ENCODE results near the gene OPN1MW3.
"Not testable (repeated sequence)": the region's sequence is repeated elsewhere in the genome, so short reads cannot be mapped to it uniquely, and the experiment has no call there.

Gene OPN1MW3

DNA sequence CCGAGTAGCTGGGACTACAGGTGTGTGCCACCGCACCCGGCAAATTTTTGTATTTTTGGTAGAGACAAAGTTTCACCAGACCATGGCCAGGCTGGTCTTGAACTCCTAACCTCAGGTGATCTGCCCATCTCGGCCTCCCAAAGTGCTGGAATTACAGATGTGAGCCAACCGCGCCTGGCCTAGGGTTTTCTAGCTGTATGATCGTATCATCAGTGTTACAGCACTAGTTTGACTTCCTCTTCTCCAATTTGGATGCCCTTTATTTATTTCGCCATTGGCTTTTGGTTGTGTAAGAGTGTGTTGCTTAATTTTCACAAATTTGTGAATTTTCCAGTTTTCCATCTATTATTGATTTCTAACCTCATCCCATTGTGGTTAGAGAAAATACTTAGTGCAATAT, 43.4 kb downstream of the OPN1MW3 start:
- Histone ChIP-seq H3K4me2 (ENCODE audit: low read length) (no peak overlapping the region), H3K4me3 (ENCODE audit: low read depth, low read length) (no peak overlapping the region), H3K36me3 (ENCODE audit: control insufficient read depth, insufficient read depth, low read length) (no peaks in the 10 kb centered on the region), H2AFZ (no peak overlapping the region), H3K79me2 (no peaks in the 10 kb centered on the region), H3K9me3 (ENCODE audit: control insufficient read depth, low read length) (no peaks in the 10 kb centered on the region), H3K27ac (no peak overlapping the region), H3K27me3 (ENCODE audit: control insufficient read depth, insufficient read depth, low read length) (no peaks in the 10 kb centered on the region), H3K9ac (no peak overlapping the region), H3K4me1 (no peaks in the 10 kb centered on the region)
- no peak for TF ChIP-seq CTCF (IDR thresholded peaks at IDR 0.05)

- H3K9me3 ChIP-seq (ENCODE audit: control insufficient read depth, low read length); H2AFZ ChIP-seq; H3K27ac ChIP-seq; H3K4me2 ChIP-seq (ENCODE audit: low read length); H3K36me3 ChIP-seq (ENCODE audit: control insufficient read depth, insufficient read depth, low read length); H3K9ac ChIP-seq; H3K4me1 ChIP-seq; H3K4me3 ChIP-seq (ENCODE audit: low read depth, low read length); H3K27me3 ChIP-seq (ENCODE audit: control insufficient read depth, insufficient read depth, low read length); H3K79me2 ChIP-seq: not testable (repeated sequence)
These were observed 45.6 kb downstream of the OPN1MW3 start for GRCh38 chrX:154302998-154303397.

- H3K4me1 ChIP-seq, result no peaks in the 10 kb centered on the region
- H3K36me3 ChIP-seq (ENCODE audit: control insufficient read depth, insufficient read depth, low read length), result no peaks in the 10 kb centered on the region
- no peak overlapping the region for H2AFZ ChIP-seq
- H3K9ac ChIP-seq, result no peak overlapping the region
- H3K4me3 ChIP-seq (ENCODE audit: low read depth, low read length), result no peak overlapping the region
- H3K4me2 ChIP-seq (ENCODE audit: low read length), result no peak overlapping the region
- H3K9me3 ChIP-seq (ENCODE audit: control insufficient read depth, low read length), result no peaks in the 10 kb centered on the region
- H3K27ac ChIP-seq, result no peak overlapping the region
- no peaks in the 10 kb centered on the region for H3K79me2 ChIP-seq
- TF ChIP-seq CTCF (IDR thresholded peaks at IDR 0.05), result no peak
- H3K27me3 ChIP-seq (ENCODE audit: control insufficient read depth, insufficient read depth, low read length), result no peaks in the 10 kb centered on the region
These were observed 46.1 kb downstream of the OPN1MW3 start for GRCh38 chrX:154303476-154303875.

DNA sequence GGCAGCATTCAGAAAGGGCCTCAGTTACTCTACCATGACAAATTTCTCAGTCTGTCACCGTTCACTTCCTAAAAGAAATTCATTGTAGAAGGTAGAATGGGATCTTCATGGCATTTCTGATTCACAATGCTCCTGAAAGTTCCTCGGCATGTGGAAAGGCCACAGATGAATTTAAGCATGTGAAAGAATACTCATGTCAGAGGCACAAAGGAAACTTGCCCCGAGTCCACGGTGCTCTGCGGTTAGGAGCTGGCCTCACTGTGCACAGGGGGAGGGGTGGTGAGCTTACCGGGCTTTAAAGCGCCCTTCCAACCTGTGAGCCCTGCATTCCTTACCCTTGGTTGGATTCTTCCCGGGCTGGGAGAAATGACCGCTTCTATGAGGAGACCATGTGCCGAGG, 47.5 kb downstream of the OPN1MW3 start:
- Histone ChIP-seq H3K27me3 (ENCODE audit: control insufficient read depth, insufficient read depth, low read length) (no peaks in the 10 kb centered on the region), H3K9me3 (ENCODE audit: control insufficient read depth, low read length) (no peaks in the 10 kb centered on the region), H3K4me2 (ENCODE audit: low read length) (no peak overlapping the region), H3K9ac (no peak overlapping the region), H2AFZ (no peak overlapping the region), H3K79me2 (no peaks in the 10 kb centered on the region), H3K4me1 (no peaks in the 10 kb centered on the region), H3K27ac (no peak overlapping the region), H3K4me3 (ENCODE audit: low read depth, low read length) (no peak overlapping the region), H3K36me3 (ENCODE audit: control insufficient read depth, insufficient read depth, low read length) (no peaks in the 10 kb centered on the region)
- no peak for TF ChIP-seq CTCF (IDR thresholded peaks at IDR 0.05)

GRCh38 chrX:154305541-154306205, 48.3 kb downstream of the OPN1MW3 start:
- no peak overlapping the region for H3K27ac ChIP-seq
- no peak for TF ChIP-seq CTCF (IDR thresholded peaks at IDR 0.05)
- H3K4me1 ChIP-seq, result no peaks in the 10 kb centered on the region
- no peak overlapping the region for H3K4me3 ChIP-seq (ENCODE audit: low read depth, low read length)
- no peak overlapping the region for H2AFZ ChIP-seq
- H3K27me3 ChIP-seq (ENCODE audit: control insufficient read depth, insufficient read depth, low read length), result no peaks in the 10 kb centered on the region
- no peak overlapping the region for H3K4me2 ChIP-seq (ENCODE audit: low read length)
- no peaks in the 10 kb centered on the region for H3K36me3 ChIP-seq (ENCODE audit: control insufficient read depth, insufficient read depth, low read length)
- H3K9me3 ChIP-seq (ENCODE audit: control insufficient read depth, low read length), result no peaks in the 10 kb centered on the region
- H3K9ac ChIP-seq, result no peak overlapping the region
- no peaks in the 10 kb centered on the region for H3K79me2 ChIP-seq
